Endometrium (tissue), 2 donors: Measurements from ENCODE around the gene MLPH.

ENCODE experiments used
- FAIRE-seq: peaks from 2 replicates; lab custom pipeline; 2012; peaks lifted over from hg19 to GRCh38; lab: Jason Lieb, UNC
- donor health status: control.
- donor health status: control.

MLPH gene

DNA sequence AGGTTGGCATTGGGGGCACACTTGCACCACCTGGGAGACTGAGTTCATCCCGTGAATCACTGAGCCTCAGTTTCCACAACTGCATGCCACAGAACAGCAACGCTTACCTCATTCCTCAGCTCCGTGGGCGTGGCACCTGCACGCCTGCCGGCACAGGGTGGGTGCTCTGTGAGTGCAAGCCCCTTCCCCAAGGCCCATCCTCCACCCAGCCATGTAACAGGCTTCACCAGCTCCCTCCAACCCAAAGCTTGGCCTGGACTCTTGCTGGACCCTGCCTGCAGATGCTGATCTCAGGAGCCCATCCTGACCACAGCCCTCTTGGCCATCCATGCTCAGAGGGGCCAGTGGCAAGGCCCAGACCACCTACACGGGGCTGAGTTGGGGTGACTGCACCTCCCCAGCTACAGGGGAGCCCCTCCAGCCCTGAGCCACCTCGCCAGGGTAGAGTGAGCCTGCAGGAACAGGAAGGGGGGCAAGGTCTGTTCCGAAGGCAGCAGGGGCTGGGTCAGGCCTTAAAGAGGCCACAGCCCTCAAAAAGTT, 81.1 kb downstream of the MLPH start:
- FAIRE-seq, result no peak

GRCh38 chr2:237569041-237569440, 82.0 kb downstream of the MLPH start:
- no peak for FAIRE-seq

DNA sequence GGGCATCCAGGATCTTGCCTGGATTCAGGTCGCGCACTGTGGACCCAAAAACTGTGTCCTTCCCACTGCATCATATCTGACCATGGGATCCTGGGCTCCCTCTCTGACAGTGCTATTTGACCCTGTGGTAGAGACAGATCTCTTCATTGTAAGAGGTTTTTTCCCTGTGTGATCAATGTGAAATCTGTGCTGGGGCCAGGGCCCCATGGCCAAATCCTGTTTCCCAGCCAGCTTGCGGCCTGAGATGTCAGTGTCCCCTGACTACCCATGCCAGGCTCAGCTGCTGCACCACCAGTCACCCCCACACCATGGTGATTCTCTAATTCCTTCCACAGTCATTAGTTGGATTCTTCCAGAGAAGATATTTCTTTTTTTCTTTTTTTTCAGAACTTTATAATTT, 82.8 kb downstream of the MLPH start:
- FAIRE-seq, result no peak

GRCh38 chr2:237570776-237571335, 83.8 kb downstream of the MLPH start:
- FAIRE-seq, result no peak

GRCh38 chr2:237571551-237571950, 84.5 kb downstream of the MLPH start:
- no peak for FAIRE-seq

DNA sequence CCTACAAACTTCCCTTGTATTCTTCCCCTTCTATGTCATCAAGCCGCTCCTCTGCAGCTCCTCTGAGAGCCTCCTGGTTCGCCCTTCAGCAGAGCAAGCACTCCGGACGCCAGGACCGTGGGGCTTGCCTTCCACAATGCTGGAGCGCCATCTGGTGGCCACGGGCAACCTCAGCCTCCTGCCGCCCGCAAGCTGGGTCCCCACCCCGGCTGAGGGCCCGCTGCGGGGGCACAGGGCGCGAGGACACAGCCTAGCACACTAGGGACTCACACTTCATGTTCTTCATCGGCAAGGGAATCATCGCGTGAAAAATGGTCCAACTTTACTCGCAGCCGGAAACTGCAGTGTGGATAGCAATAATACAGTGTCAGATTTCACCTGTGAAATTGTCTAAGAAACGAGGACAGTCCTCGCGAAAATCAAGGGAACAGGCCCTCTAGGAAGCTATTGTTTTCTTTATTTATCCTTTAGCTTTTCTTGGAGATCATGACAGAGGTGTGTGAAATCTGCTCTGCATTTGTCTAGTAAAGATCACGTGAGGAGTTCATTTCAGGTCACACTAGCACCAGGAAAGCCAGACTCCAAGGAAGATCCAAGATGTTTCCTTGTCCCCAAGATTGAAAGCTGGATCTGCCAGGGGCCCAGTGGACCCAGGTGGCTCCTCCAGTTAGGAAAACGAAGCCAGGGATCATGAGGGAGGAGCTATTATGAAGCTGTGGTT, 85.1 kb downstream of the MLPH start:
- FAIRE-seq, result no peak

DNA sequence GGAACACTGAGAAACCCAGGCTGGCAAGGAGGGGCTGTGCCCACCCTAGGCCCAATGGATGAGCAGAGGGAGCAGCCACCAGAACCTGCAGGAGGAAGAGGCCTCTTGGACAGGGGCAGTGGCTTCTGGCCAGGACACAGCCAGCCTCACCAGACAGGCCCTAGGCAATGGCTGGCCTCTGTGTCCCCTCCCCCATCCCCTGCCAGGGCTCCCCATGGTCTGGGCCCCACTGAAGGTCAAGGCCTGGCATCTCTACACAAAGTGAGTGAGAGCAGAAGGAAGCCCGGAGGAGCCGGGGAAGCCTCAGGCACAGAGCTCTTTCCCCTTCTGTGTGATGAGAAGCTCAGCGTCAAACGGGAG, 85.7 kb downstream of the MLPH start:
- FAIRE-seq, result no peak

DNA sequence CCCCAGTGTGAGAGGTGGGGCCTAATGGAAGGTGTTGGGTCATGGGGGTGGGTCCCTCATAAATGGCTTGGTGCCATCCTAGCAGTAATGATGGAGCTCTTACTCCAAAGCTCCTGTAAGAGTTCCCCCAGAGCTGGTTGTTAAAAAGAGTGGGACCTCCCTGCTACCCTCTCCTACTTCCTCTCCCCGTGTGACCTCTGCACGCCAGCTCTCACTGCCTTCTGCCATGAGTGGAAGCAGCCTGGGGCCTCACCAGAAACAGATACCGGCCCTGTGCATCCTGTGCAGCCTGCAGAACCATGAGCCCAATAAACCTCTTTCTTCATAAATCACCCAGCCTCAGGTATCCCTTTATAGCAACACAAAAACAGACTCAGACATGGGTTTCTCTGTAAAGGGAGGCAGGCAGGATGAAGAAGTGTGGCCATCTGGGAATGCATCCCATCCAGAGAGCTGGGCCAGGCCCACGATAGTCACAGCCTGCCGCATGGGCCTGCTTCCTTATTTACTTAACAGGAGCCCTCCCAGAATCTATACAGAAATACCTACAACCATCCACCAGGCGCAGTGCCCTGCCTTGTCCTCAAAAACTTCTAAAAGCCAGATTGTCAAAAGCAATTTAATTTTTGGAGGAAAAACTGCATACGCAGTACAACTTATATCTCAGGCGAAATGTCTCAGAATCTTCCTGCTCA, 86.8 kb downstream of the MLPH start:
- no peak for FAIRE-seq

GRCh38 chr2:237574467-237574866, 87.4 kb downstream of the MLPH start:
- no peak for FAIRE-seq

DNA sequence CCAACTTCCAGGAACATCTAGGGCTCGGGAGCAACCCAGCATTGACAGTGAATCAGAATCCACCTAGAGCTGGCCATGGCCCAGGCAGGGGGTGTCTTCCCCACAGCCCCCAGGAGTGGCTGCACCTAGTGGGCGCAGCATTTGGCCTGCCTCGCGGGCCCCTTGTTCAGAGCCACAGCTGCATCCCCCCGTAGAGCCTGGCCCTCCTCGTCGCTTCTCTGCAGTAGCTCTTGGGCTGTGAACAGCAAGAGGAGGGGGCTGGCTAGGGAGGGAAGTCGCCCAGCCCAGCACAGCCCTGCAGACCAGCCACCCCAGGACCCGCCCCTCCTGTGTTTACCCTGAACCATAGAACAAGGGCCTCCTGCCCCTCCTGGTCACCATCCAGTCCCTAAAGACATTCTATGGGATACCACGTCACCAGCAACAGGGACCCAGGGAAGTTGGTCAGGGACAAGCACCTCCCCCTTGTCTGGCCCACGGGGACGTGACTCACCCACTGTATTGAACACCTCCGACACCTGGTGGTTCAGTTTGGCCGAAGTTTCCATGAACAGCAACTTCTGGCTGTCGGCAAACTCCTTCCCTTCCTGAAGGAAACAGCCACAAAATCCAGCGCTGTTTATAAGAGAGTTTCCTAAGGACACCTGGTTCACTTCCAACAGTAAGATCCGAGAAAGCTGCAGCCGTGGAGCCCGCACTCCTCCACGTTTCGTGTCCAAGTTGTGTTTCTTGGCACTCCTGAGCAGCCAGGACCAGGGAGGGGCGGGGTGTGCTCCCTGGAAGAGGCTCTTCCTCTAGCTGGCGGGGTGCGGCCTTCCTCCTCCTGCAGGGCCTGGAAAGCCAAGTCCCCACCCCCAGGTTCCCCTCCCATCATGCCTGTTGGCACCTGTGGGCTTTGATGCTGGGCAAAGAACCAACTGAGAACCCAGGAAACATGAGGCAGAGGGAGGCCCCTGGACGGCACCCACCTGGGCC, 88.1 kb downstream of the MLPH start:
- FAIRE-seq, result no peak

DNA sequence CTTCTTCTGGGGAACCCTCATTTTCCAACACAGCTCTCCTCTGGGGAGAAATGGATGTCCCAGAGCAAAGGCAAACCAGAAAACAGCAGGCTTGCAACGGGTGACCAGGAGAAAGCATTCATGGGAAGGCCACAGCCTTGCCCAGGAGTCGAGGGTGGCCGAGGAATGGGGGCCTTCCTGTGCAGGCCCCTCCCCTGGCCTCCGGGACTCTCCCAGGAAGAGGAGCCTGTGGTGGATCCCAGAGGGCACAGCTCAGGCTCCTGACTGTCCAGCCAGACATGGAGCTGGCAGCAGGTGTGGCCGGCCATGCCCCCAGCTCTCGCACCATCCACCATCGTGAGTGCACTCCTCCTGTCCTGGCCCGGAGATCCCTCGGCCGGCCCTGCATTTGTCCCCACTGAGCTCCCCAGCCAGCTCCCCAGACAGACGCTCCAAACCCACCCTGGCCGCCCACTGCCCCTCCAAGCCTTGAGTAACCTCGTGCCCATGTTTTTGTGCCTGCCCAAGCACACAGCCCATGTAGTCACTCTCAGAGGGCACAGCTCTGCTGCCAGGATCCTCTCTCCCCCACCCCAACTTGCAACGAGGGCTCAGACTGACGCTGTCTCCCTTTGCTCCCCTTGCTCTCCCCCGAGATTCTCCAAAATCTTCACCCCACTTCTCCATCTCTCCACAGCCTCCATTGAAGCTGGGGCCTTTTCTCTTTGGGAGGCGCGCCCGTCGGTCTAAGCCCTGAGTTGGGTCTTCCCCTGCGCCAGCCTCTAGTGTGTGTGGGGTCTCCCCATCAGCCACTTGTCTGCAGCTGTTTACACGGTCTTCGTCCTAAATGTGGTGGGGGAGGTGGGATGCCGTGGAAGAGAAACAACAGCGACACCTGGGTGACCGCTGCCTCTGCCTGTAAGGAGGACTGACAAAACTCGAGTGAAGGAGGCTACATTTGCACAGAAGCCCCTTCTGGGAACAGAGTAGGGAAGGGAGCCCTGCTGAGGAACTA, 89.1 kb downstream of the MLPH start:
- FAIRE-seq, result no peak

GRCh38 chr2:237576974-237577373, 89.9 kb downstream of the MLPH start:
- FAIRE-seq, result no peak

DNA sequence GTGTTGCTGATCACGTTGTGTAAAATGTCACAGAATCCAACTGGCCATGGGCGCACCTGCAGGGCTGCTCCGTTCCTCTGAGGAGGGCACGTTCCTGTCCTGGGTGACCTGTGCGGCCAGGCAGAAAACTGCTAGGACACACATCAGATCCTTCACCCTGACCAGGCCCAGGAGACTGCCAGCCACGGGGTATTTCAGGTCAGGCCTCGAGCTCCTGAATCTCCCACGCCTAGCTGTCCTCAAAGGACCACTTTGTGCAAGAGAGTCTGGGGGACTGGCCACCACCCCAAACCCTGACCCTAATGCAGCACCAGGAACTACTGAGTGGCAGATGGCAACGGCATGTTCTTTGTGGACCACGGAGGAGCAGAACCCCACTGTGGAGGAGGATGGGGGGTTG, 90.4 kb downstream of the MLPH start:
- FAIRE-seq, result no peak

DNA sequence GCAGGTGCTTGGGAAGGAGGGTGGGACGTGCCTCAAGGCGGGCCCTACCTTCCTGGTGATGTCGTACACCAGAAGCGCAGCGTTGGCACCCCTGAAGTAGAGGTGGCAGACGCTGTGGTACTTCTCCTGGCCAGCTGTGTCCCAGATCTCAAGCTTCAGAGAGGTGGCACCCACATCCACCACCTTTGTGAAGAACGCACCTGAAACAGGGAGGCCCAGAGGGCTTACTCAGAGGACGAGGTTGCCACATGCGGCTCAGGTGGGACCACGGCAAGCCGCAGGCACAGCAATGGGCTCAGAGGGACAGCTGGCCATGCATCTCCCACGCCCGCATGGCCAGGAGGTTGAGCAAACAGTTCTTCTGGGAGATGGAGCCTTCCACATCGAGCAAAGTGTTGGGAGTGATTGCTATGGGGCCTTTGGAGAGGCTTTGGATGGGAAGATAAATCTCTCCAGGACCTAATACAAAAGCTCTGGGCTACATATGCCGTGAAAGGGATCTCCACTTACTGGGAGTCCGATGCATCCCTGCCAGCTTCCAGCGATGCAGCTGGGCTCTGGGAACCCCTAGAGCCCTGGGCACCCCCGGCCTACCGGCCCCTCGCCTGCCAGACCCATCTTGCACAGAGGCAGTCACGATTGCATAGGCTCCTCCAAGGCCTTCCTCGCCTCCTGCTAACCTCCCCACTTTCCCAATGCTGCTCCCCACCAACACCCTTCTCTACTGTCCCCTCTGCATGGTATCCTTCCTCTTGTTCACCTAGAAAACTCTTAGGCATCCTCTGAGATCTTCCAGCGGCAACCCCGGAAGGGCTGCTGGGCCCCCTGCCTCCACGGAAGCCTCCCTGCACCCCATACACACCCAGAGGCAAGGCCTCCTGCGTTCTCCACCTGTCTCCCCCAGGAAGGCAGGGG, 91.2 kb downstream of the MLPH start:
- no peak for FAIRE-seq

DNA sequence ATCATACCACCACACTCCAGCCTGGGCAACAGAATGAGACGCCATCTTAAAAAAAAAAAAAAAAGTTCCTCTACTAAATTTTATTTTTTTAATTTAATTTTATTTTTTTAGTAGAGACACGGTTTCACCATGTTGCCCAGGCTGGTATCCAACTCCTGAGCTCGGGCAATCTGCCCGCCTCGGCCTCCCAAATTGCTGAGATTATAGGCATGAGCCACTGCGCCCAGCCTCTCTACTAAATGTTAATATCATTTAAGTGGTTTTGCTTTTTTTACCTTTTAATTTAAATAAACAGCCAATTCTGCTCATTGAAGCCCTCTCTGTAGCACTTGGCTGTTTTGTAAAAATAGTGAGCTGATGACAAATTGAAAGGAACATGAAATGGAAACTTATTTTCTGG, 94.3 kb downstream of the MLPH start:
- FAIRE-seq, result no peak

DNA sequence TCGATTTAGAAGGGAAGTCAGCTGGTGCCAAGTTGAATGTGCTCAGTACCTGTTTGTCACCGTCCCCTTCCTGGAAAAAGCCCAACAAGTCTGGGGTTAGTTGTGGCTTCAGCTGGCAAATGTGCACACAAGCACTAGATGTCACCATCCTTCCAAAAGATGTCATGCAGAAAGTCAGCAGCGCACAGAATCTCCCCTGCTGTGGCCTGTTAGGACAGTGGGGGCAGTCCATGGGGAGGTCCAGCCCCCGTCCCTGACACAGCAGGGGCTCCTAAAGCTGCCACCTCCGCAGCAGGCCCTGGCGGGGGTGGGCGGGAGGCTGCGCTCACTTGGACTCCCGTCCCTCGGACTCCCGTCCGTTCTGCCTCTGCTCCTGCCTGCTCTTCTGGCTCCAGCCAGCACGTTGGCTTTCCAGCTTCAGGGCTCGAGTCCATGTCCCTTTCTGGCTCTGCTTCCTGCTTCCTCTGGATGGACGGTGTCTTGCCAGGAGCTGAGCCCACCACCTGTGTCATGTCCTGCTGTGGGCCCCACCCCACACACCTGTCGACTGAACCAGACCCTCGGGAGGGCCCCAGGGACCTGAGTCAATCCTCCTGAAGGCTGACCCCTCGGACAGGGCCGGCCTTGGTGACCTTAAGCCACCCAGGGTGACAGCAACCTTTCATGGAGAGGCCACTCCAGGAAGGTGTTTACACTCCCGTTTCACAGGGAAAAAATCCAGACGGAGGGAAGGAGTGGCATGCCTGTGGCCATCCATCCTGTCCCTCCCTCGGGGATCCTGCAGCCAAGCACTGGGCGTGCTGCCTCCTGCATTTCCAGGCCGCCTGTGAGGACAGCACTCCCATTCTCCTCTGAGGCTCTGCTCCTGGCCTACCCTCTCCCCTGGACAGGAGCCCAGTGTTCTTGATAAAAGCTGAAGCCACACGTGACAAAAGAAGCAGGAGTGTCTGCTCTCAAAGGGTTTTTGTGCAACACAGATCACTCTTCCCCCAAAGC, 95.0 kb downstream of the MLPH start:
- FAIRE-seq, result no peak

GRCh38 chr2:237583385-237584295, 96.6 kb downstream of the MLPH start:
- no peak for FAIRE-seq
